ENCODE data around the gene ZNF157. TPM values are rescaled to one million over a fixed set of nuclear protein-coding genes. Genes with fewer than 3 reads are reported as not detected.

ZNF157 gene
- total and polyA plus RNA-seq, 10 of the 15 experiments (the other 5 are each of a cell fraction or from before 2014, with no cell fraction given) = 0.05 to 0.18 (median 0.12) TPM; not detected in 4

GRCh38 chrX:47413179-47413594, 42.8 kb downstream of the ZNF157 start:
- POLR2A ChIA-PET = no interaction called here

More at GRCh38 chrX:47413179-47413594, 42.8 kb downstream of the ZNF157 start:
- H3K36me3 ChIP-seq (ENCODE audit: control insufficient read depth in 2 of 2, insufficient read depth in 2 of 2, low read length in 1 of 2) = no peaks in the 10 kb centered on the region
- H3K9me3 ChIP-seq (replicated peaks; ENCODE audit: control insufficient read depth, insufficient read depth, low read length) = peaks cover 10% of the 10 kb centered on the region; the same call in 2 of the 3 replicates
- SMC1A ChIA-PET (ENCODE audit: uncharacterized antibody, unreplicated experiment) = interaction anchor here (0.6 kb wide), 1 partner anchor 16 kb away, joined by 3 read pairs; no protein-coding TSS in a partner anchor
- no peak overlapping the region for H2AFZ ChIP-seq (ENCODE audit: control insufficient read depth, low read depth, low read length)
- no peaks in the 10 kb centered on the region for H3K79me2 ChIP-seq (ENCODE audit: control insufficient read depth, insufficient read depth, low read length)
- no peak overlapping the region for H3K4me2 ChIP-seq (ENCODE audit: control insufficient read depth, insufficient read depth)
- FAIRE-seq (no peak), ATAC-seq (no peak), DNase-seq (ENCODE audit: low read depth, low spot score) (no peak)
- no peak overlapping the region for H3K9ac ChIP-seq (ENCODE audit: control insufficient read depth, insufficient read depth, low read length)
- no peaks in the 10 kb centered on the region for H3K27me3 ChIP-seq (replicated peaks in 1 of 2; ENCODE audit: control insufficient read depth in 2 of 2, insufficient read depth in 2 of 2, low read length in 1 of 2)
- CTCF ChIA-PET = no interaction called here
- H3K4me3 ChIP-seq = no peak overlapping the region
- no peaks in the 10 kb centered on the region for H3K4me1 ChIP-seq (ENCODE audit: control insufficient read depth, insufficient read depth, low read length)
- intact Hi-C loops (cut with micrococcal nuclease; ENCODE audit: unreplicated experiment) = no loop called here
- in situ Hi-C loops (cut with MboI) = no loop called here
- BruUV-seq (replicated peaks) = no TSS peak
- no peak overlapping the region for H3K27ac ChIP-seq (ENCODE audit: control insufficient read depth, insufficient read depth)
- TF ChIP-seq HDAC2 (IDR thresholded peaks at IDR 0.05) (no peak), POLR2A (IDR thresholded peaks at IDR 0.05; ENCODE audit: low read depth, low read length) (no peak), BACH1 (IDR thresholded peaks at IDR 0.05; ENCODE audit: borderline replicate concordance) (no peak), REST (IDR thresholded peaks at IDR 0.05; ENCODE audit: low read depth, low read length) (no peak), BCL11A (IDR thresholded peaks at IDR 0.05; ENCODE audit: low read depth, low read length) (no peak), KLF5 (IDR thresholded peaks at IDR 0.05; ENCODE audit: partially characterized antibody) (peak; percentile 81), POLR2AphosphoS5 (IDR thresholded peaks at IDR 0.05; ENCODE audit: low read length) (no peak), NRF1 (conservative IDR thresholded peaks at IDR 0.05; ENCODE audit: low read depth, low read length) (no peak), ZNF274 (IDR thresholded peaks at IDR 0.05; ENCODE audit: insufficient read depth, insufficient read length) (peak; percentile 70), PAX5 (IDR thresholded peaks at IDR 0.05; ENCODE audit: borderline replicate concordance, low read depth, low read length) (no peak)
- WGBS (ENCODE audit: insufficient coverage, insufficient replicate concordance, low lambda C conversion rate, missing lambda C conversion rate) = 38% methylated on average over 8 of the region's 8 CpGs
- RAD21 ChIA-PET (ENCODE audit: unreplicated experiment) = no interaction called here
- H4K20me1 ChIP-seq (ENCODE audit: control insufficient read depth, insufficient read depth) = no peaks in the 10 kb centered on the region
